Fibroblast of villous mesenchyme (primary cell): ENCODE results near the gene ARID3A. TPM values are rescaled to one million over a fixed set of nuclear protein-coding genes. Genes with fewer than 3 reads are reported as not detected.

Experiments
- DNase-seq: peaks from one replicate; pipeline ENCODE4 v3.0.0-alpha.2; 2010; ENCODE audit warnings: low read depth
- H3K4me3 ChIP-seq: 2 replicates; pipeline ENCODE4 v1.5.1; 2011; ENCODE audit warnings: low read depth, mild to moderate bottlenecking, low read length
- total RNA-seq: library from RNA; depleted of rRNA; stranded (reverse); fragments of >200 nt; gene quantifications from 2 replicates; pipeline ENCODE4 v1.2.3, GENCODE V29; 2012
- TF ChIP-seq, protein P1 (sequence below): IDR thresholded peaks from 2 replicates; pipeline ENCODE4 v1.5.1; 2012; ENCODE audit warnings: low read depth, mild to moderate bottlenecking, low read length; ENCODE audit not compliant: insufficient read depth

Gene ARID3A
- total RNA-seq, 1 donor, result 45.8 TPM

DNA sequence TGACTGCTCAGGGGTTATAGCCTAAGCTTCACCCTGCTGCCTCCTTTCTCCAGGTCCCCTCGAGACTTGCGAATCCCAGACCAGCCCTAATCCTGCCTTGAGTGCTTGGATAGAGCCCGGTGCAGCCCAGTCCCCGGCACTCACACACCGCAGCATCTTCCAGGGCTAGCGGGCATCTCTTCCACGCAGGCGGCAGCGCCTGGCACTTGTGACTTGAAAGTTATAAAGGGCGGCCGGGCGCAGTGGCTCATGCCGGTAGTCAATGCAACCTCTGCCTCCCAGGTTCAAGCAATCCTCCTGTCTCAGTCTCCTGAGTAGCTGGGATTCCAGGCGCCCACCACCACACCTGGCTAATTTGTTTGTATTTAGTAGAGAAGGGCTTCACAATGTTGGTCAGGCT, 60.2 kb downstream of the ARID3A start:
- H3K4me3 ChIP-seq, result no peak overlapping the region
- DNase-seq, result no peak
- TF ChIP-seq, protein P1, sequence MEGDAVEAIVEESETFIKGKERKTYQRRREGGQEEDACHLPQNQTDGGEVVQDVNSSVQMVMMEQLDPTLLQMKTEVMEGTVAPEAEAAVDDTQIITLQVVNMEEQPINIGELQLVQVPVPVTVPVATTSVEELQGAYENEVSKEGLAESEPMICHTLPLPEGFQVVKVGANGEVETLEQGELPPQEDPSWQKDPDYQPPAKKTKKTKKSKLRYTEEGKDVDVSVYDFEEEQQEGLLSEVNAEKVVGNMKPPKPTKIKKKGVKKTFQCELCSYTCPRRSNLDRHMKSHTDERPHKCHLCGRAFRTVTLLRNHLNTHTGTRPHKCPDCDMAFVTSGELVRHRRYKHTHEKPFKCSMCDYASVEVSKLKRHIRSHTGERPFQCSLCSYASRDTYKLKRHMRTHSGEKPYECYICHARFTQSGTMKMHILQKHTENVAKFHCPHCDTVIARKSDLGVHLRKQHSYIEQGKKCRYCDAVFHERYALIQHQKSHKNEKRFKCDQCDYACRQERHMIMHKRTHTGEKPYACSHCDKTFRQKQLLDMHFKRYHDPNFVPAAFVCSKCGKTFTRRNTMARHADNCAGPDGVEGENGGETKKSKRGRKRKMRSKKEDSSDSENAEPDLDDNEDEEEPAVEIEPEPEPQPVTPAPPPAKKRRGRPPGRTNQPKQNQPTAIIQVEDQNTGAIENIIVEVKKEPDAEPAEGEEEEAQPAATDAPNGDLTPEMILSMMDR, result no peak

DNA sequence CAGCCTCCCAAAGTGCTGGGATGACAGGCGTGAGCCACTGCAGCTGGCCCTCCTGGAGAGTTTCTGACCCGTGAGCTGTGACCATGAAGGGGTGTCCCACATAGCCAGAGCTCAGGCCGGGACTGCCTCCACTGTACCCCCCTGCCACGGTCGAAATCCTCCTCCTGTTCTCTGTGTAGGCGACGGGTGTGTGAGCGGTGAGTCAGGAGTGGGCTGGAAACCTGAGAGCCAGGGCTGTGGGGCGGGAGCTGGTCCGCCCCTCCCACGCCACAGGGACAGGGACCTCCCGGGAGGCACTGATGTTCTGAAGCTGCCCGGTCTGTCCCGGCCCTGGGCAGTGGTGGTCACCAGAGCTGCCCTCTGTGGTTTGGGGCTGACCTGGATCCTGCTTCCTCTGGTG, 62.2 kb downstream of the ARID3A start:
- DNase-seq, result no peak
- H3K4me3 ChIP-seq, result no peak overlapping the region
- TF ChIP-seq, protein P1, result no peak

DNA sequence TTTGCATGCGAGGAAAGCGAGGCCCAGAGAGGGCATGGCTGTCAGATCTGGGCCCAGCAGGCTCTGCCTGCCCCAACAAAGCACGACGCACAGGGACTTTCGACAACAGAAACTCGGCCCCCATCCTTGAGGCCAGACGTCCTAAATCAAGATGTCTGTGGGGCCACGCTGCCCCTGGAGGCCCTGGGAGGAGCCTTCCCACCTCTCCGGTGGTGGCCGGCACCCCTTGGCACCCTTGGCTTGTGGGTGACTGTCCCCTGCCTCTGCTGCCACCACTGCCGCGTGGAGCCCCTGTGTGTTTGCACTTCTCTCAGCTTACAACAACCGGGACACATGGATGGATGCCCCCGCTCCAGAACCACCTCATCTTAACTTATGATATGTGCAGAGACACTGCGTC, 62.7 kb downstream of the ARID3A start:
- TF ChIP-seq, protein P1, result no peak
- no peak overlapping the region for H3K4me3 ChIP-seq
- no peak for DNase-seq

DNA sequence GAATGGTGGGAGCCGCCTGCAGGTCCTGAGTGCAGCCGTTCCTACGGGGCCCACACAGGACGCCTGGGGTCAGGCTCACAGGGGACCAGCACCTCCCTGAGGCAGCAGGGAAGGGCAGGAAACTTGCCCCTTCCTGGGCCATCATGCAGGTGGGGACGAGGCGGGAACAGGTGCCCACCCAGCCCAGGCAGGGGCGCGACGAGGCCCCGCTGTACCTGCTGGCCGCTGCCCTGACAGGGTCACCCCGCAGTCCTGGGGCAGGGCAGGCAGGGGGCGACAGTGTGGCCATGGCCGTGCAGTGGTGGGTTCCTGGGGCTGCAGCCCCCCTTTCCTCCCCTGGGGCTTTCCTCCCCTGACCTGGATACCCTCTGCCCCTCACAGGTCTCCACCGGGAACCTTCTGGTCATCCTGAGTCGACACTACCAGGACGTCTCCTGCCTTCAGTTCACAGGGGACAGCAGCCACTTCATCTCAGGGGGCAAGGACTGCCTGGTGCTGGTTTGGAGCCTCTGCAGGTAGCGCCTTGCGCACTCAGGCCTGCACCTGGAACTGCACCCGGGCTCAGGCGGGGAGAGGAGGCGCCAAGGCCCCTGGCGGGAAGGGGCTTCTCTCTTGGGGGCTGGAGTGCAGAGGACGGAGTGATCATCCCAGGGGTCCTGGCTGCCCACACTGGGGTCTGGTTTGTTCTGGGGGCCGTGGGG, 63.7 kb downstream of the ARID3A start:
- DNase-seq, result no peak
- H3K4me3 ChIP-seq, result no peak overlapping the region
- TF ChIP-seq, protein P1, result peak; percentile 40

DNA sequence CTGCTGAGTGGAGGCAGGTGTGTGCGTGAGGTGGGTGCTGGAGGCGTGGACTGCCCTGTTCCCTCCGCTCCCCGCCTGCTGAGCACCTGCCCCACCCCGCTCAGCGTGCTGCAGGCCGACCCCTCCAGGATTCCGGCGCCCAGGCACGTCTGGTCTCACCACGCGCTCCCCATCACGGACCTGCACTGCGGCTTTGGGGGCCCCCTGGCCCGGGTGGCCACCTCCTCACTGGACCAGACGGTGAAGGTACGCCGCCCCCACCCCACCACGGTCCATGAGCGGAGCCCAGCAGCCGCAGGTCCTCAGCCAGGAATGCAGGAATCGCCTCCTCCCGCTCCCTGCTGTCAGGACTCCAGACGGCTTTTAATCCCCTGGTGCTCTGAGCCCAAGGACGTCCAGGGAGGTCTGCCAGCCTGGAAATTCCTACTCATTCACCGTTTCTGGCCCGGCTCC, 64.3 kb downstream of the ARID3A start:
- TF ChIP-seq, protein P1, result no peak
- H3K4me3 ChIP-seq, result no peak overlapping the region
- no peak for DNase-seq

DNA sequence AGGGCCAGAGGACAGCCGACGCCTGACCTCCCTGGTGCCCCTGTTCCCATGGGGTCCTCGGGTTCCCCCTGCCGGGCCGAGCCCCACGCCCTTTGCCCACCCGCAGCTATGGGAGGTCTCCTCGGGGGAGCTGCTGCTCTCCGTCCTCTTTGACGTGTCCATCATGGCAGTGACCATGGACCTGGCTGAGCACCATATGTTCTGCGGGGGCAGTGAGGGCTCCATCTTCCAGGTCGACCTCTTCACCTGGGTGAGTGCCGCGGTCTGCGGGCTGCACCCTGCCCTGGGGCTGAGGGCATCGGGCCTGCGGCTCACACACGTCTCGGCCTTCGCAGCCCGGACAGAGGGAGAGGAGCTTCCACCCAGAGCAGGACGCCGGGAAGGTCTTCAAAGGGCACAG, 64.9 kb downstream of the ARID3A start:
- no peak for DNase-seq
- no peak overlapping the region for H3K4me3 ChIP-seq
- TF ChIP-seq, protein P1, result no peak
